GM12878 (cell line): Measurements from ENCODE around the gene SLC46A2.

Source experiments
- CEBPB ChIP-seq, 2 experiments: fragments of 150-350 bp in 1 of 2; IDR thresholded peaks; 2 replicates each; pipeline ENCODE4 v1.6.1; 2012 to 2014; ENCODE audit warnings: low read depth in 2 of 2, low read length in 2 of 2, borderline replicate concordance in 1 of 2, inconsistent platforms in 1 of 2
- DPF2 ChIP-seq: fragments of 450-650 bp; IDR thresholded peaks from 2 replicates; pipeline ENCODE4 v1.6.1; 2017; ENCODE audit warnings: mild to moderate bottlenecking
- EGR1 ChIP-seq, 2 experiments: IDR thresholded peaks; 1 replicate in 1 of 2; 2 replicates in 1 of 2; pipeline ENCODE4 v1.6.1; 2011 to 2012; ENCODE audit warnings: low read depth in 2 of 2, low read length in 2 of 2, borderline replicate concordance in 1 of 2, mild to moderate bottlenecking in 1 of 2, moderate library complexity in 1 of 2
- EP300 ChIP-seq, 2 experiments: fragments of 150-350 bp in 1 of 2; IDR thresholded peaks; 2 replicates each; pipeline ENCODE4 v1.6.1; 2011 to 2012; ENCODE audit warnings: low read depth in 2 of 2, low read length in 2 of 2, borderline replicate concordance in 1 of 2, improper control_type of control experiment in 1 of 2, inconsistent platforms in 1 of 2; ENCODE audit not compliant: control insufficient read depth in 1 of 2
- MXI1 ChIP-seq: fragments of 150-350 bp; IDR thresholded peaks from 2 replicates; pipeline ENCODE4 v1.6.1; 2011; ENCODE audit warnings: low read depth, mild to moderate bottlenecking, inconsistent platforms, low read length, improper control_type of control experiment
- POLR2A ChIP-seq: IDR thresholded peaks from 2 replicates; pipeline ENCODE4 v1.6.1; 2011; ENCODE audit warnings: low read depth, mild to moderate bottlenecking, low read length
- POLR2AphosphoS2 ChIP-seq: IDR thresholded peaks from 2 replicates; pipeline ENCODE4 v1.6.1; 2011; ENCODE audit warnings: low read depth, mild to moderate bottlenecking, low read length, improper control_type of control experiment, moderate library complexity
- REST ChIP-seq: IDR thresholded peaks from 2 replicates; pipeline ENCODE4 v1.6.1; 2012; ENCODE audit warnings: mild to moderate bottlenecking, low read depth, low read length
- TF ChIP-seq, protein P1 (sequence below), 3 experiments: IDR thresholded peaks in 2 of 3; conservative IDR thresholded peaks in 1 of 3; 2 replicates each; pipeline ENCODE4 v1.5.1; 2011; ENCODE audit warnings: low read depth in 3 of 3, low read length in 3 of 3, mild to moderate bottlenecking in 3 of 3, control low read depth in 2 of 3, moderate library complexity in 2 of 3, inconsistent platforms in 1 of 3, mixed read lengths in 1 of 3; ENCODE audit not compliant: control insufficient read depth in 2 of 3, insufficient read depth in 1 of 3; ENCODE audit errors: extremely low read depth in 1 of 3

GRCh38 chr9:112900488-112900887 is 9.8 kb upstream of the SLC46A2 start:
- TF ChIP-seq REST (no peak), POLR2A (no peak), EP300 (IDR thresholded peaks at IDR 0.05; ENCODE audit: borderline replicate concordance in 1 of 2, control insufficient read depth in 1 of 2, low read depth in 2 of 2, low read length in 2 of 2) (no peak), MXI1 (no peak), CEBPB (IDR thresholded peaks at IDR 0.05; ENCODE audit: borderline replicate concordance in 1 of 2, low read depth in 2 of 2, low read length in 2 of 2) (no peak), POLR2AphosphoS2 (no peak), DPF2 (no peak), EGR1 (IDR thresholded peaks at IDR 0.05; ENCODE audit: borderline replicate concordance in 1 of 2, low read depth in 2 of 2, low read length in 2 of 2) (no peak)
- TF ChIP-seq, protein P1, sequence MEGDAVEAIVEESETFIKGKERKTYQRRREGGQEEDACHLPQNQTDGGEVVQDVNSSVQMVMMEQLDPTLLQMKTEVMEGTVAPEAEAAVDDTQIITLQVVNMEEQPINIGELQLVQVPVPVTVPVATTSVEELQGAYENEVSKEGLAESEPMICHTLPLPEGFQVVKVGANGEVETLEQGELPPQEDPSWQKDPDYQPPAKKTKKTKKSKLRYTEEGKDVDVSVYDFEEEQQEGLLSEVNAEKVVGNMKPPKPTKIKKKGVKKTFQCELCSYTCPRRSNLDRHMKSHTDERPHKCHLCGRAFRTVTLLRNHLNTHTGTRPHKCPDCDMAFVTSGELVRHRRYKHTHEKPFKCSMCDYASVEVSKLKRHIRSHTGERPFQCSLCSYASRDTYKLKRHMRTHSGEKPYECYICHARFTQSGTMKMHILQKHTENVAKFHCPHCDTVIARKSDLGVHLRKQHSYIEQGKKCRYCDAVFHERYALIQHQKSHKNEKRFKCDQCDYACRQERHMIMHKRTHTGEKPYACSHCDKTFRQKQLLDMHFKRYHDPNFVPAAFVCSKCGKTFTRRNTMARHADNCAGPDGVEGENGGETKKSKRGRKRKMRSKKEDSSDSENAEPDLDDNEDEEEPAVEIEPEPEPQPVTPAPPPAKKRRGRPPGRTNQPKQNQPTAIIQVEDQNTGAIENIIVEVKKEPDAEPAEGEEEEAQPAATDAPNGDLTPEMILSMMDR (IDR thresholded peaks at IDR 0.05 in 2 of 3, conservative IDR thresholded peaks at IDR 0.05 in 1 of 3; ENCODE audit: control insufficient read depth in 2 of 3, extremely low read depth in 1 of 3, insufficient read depth in 1 of 3, low read depth in 3 of 3, low read length in 3 of 3), result no peak
